Measurements from ENCODE around the gene EBF4. TPM values are rescaled to one million over a fixed set of nuclear protein-coding genes. Genes with fewer than 3 reads are reported as not detected.

Gene EBF4
- total RNA-seq, 2 experiments from 2014 or later = 1.5 to 4.4 TPM

GRCh38 chr20:2688041-2688591, 4.5 kb upstream of the EBF4 start:
- Histone ChIP-seq H3K27ac (ENCODE audit: low read depth, low read length, poor library complexity, severe bottlenecking) (no peak overlapping the region), H4K20me1 (ENCODE audit: insufficient read depth, low read length) (no peaks in the 10 kb centered on the region), H3K4me1 (ENCODE audit: insufficient read depth, low read length, poor library complexity, severe bottlenecking) (no peaks in the 10 kb centered on the region), H3K36me3 (ENCODE audit: insufficient read depth, low read length) (no peaks in the 10 kb centered on the region), H3K9me3 (ENCODE audit: low read length) (no peaks in the 10 kb centered on the region), H3K4me3 (ENCODE audit: low read depth, low read length, poor library complexity, severe bottlenecking) (no peak overlapping the region), H3K79me2 (ENCODE audit: insufficient read depth, low read depth, low read length) (no peaks in the 10 kb centered on the region), H3K9me2 (ENCODE audit: insufficient read depth, low read length) (no peaks in the 10 kb centered on the region), H3K4me2 (ENCODE audit: low read length) (no peak overlapping the region; the same call in 1 of the 2 replicates), H2AFZ (ENCODE audit: low read length) (no peak overlapping the region; the same call in 1 of the 2 replicates)
- TF ChIP-seq EZH2phosphoT487 (IDR thresholded peaks at IDR 0.05; ENCODE audit: borderline replicate concordance, low read depth, low read length) (no peak), CTCF (conservative IDR thresholded peaks at IDR 0.05; ENCODE audit: low read length) (peak; percentile 84)
- no TSS peak for BruUV-seq (replicated peaks)
- intact Hi-C loops (cut with micrococcal nuclease; ENCODE audit: unreplicated experiment) = loop anchor here (1.0 kb wide), 1 partner anchor 55 kb away; no protein-coding TSS in a partner anchor
- ChIA-PET CTCF (ENCODE audit: unreplicated experiment) (interaction anchor here (0.6 kb wide), 1 partner anchor 310 kb away, joined by 7 read pairs; no protein-coding TSS in a partner anchor), POLR2A (interaction anchor here (0.7 to 1.1 kb wide), 2 partner anchors 24 to 44 kb away, joined by 3 read pairs; partner anchors contain the start of gene IDH3B)
- peak; percentile 49 for DNase-seq (ENCODE audit: low spot score)

GRCh38 chr20:2690213-2690612, 2.4 kb upstream of the EBF4 start:
- Histone ChIP-seq H3K79me2 (ENCODE audit: insufficient read depth, low read depth, low read length) (no peaks in the 10 kb centered on the region), H4K20me1 (ENCODE audit: insufficient read depth, low read length) (no peaks in the 10 kb centered on the region), H3K9me2 (ENCODE audit: insufficient read depth, low read length) (no peaks in the 10 kb centered on the region), H3K4me1 (ENCODE audit: insufficient read depth, low read length, poor library complexity, severe bottlenecking) (no peaks in the 10 kb centered on the region), H3K36me3 (ENCODE audit: insufficient read depth, low read length) (no peaks in the 10 kb centered on the region), H3K9me3 (ENCODE audit: low read length) (no peaks in the 10 kb centered on the region), H3K4me2 (ENCODE audit: low read length) (no peak overlapping the region), H2AFZ (ENCODE audit: low read length) (no peak overlapping the region), H3K4me3 (ENCODE audit: low read depth, low read length, poor library complexity, severe bottlenecking) (no peak overlapping the region), H3K27ac (ENCODE audit: low read depth, low read length, poor library complexity, severe bottlenecking) (no peak overlapping the region)
- POLR2A ChIA-PET = no interaction called here
- DNase-seq (ENCODE audit: low spot score) = no peak
- intact Hi-C loops (cut with micrococcal nuclease; ENCODE audit: unreplicated experiment) = no loop called here
- CTCF ChIA-PET (ENCODE audit: unreplicated experiment) = no interaction called here
- TF ChIP-seq CTCF (conservative IDR thresholded peaks at IDR 0.05; ENCODE audit: low read length) (no peak), EZH2phosphoT487 (IDR thresholded peaks at IDR 0.05; ENCODE audit: borderline replicate concordance, low read depth, low read length) (no peak)
- BruUV-seq (replicated peaks) = no TSS peak

GRCh38 chr20:2690718-2691117, 1.9 kb upstream of the EBF4 start:
- no peak for DNase-seq (ENCODE audit: low spot score)

More at GRCh38 chr20:2690718-2691117, 1.9 kb upstream of the EBF4 start:
- Histone ChIP-seq H3K27ac (ENCODE audit: low read depth, low read length, poor library complexity, severe bottlenecking) (no peak overlapping the region), H4K20me1 (ENCODE audit: insufficient read depth, low read length) (no peaks in the 10 kb centered on the region), H3K4me1 (ENCODE audit: insufficient read depth, low read length, poor library complexity, severe bottlenecking) (no peaks in the 10 kb centered on the region), H3K9me3 (ENCODE audit: low read length) (no peaks in the 10 kb centered on the region), H3K9me2 (ENCODE audit: insufficient read depth, low read length) (no peaks in the 10 kb centered on the region), H3K79me2 (ENCODE audit: insufficient read depth, low read depth, low read length) (no peaks in the 10 kb centered on the region), H3K4me2 (ENCODE audit: low read length) (no peak overlapping the region), H3K36me3 (ENCODE audit: insufficient read depth, low read length) (no peaks in the 10 kb centered on the region), H3K4me3 (ENCODE audit: low read depth, low read length, poor library complexity, severe bottlenecking) (no peak overlapping the region), H2AFZ (ENCODE audit: low read length) (no peak overlapping the region)
- ChIA-PET POLR2A (no interaction called here), CTCF (ENCODE audit: unreplicated experiment) (no interaction called here)
- BruUV-seq (replicated peaks) = no TSS peak
- TF ChIP-seq CTCF (conservative IDR thresholded peaks at IDR 0.05; ENCODE audit: low read length) (no peak), EZH2phosphoT487 (IDR thresholded peaks at IDR 0.05; ENCODE audit: borderline replicate concordance, low read depth, low read length) (no peak)
- intact Hi-C loops (cut with micrococcal nuclease; ENCODE audit: unreplicated experiment) = no loop called here
